Suppressor macrophage treated with lipopolysaccharide for 4 hours (primary cell): ENCODE data around the gene LRRC26.

Source experiments
- DNase-seq: peaks from one replicate; pipeline ENCODE4 v3.0.0-alpha.2; 2020

Gene LRRC26

GRCh38 chr9:137198902-137199283 lies 29.0 kb upstream of the LRRC26 start:
- DNase-seq: no peak

GRCh38 chr9:137198051-137198901 lies 28.4 kb upstream of the LRRC26 start:
- DNase-seq: no peak

- no peak for DNase-seq
These were observed 25.8 kb upstream of the LRRC26 start for GRCh38 chr9:137195525-137196220.

GRCh38 chr9:137194909-137195308 lies 25.1 kb upstream of the LRRC26 start:
- no peak for DNase-seq

GRCh38 chr9:137194388-137194787 lies 24.5 kb upstream of the LRRC26 start:
- DNase-seq: no peak

- no peak for DNase-seq
These were observed 23.9 kb upstream of the LRRC26 start for GRCh38 chr9:137193771-137194170.

- DNase-seq: no peak
These were observed 23.0 kb upstream of the LRRC26 start for GRCh38 chr9:137192859-137193258.

- no peak for DNase-seq
These were observed 22.6 kb upstream of the LRRC26 start for GRCh38 chr9:137192448-137192780.

- DNase-seq: no peak
These were observed 22.0 kb upstream of the LRRC26 start for GRCh38 chr9:137191691-137192447.

- DNase-seq: no peak
These were observed 21.4 kb upstream of the LRRC26 start for GRCh38 chr9:137191245-137191644.

- no peak for DNase-seq
These were observed 20.5 kb upstream of the LRRC26 start for GRCh38 chr9:137190315-137190856.

- no peak for DNase-seq
These were observed 19.7 kb upstream of the LRRC26 start for GRCh38 chr9:137189297-137190295.

GRCh38 chr9:137188490-137189296 lies 18.8 kb upstream of the LRRC26 start, which contains the start of the genes ANAPC2 and SSNA1:
Gene ANAPC2, minus strand, starts transcription at chr9:137188560. Its CDS starts 28 bp downstream, at chr9:137188532.
Gene SSNA1, plus strand, starts transcription at chr9:137188676. Its CDS starts 51 bp downstream, at chr9:137188727.
- peak; percentile 97 for DNase-seq

- no peak for DNase-seq
These were observed 18.2 kb upstream of the LRRC26 start for GRCh38 chr9:137188086-137188489.

- no peak for DNase-seq
These were observed 17.5 kb upstream of the LRRC26 start for GRCh38 chr9:137187386-137187785.

GRCh38 chr9:137186385-137186784 lies 16.5 kb upstream of the LRRC26 start:
- DNase-seq: no peak

GRCh38 chr9:137185921-137186320 lies 16.1 kb upstream of the LRRC26 start:
- no peak for DNase-seq

- DNase-seq: no peak
These were observed 15.2 kb upstream of the LRRC26 start for GRCh38 chr9:137184881-137185660.

- DNase-seq: no peak
These were observed 14.2 kb upstream of the LRRC26 start for GRCh38 chr9:137183980-137184595.

GRCh38 chr9:137182836-137183235 lies 13.0 kb upstream of the LRRC26 start:
- DNase-seq: no peak
